ENCODE results near the gene SMPD1. TPM values are rescaled to one million over a fixed set of nuclear protein-coding genes. Genes with fewer than 3 reads are reported as not detected.

The SMPD1 gene
- 60.0 TPM for polyA plus RNA-seq (2013, experiment 1 of 2)
- polyA plus RNA-seq (2013, experiment 2 of 2): 61.3 TPM

DNA sequence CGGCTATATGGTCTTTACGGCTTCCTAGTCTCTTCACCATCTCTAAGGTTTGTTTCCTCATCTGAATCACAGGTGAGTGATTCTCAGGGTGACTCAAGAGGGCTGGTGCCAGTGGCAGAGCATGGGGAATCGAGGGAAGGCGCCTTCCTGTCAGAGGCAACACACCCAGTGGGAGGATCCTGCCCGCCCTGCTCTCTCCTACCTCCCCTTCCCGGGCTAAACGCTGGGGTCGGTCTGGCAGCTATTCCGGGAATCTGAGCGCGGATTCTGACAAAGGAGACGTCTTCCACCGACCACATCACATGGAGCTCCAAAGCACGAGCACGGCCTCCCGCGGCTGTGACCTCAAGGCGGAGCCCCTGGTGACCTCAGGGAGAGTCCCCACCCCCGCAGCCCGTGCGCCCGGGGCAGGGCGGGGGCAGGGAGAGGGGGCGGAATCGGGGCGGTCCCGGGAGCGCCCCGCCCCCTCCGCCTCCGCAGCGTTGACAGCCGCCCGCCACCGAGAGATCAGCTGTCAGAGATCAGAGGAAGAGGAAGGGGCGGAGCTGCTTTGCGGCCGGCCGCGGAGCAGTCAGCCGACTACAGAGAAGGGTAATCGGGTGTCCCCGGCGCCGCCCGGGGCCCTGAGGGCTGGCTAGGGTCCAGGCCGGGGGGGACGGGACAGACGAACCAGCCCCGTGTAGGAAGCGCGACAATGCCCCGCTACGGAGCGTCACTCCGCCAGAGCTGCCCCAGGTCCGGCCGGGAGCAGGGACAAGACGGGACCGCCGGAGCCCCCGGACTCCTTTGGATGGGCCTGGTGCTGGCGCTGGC, at the start of gene SMPD1:
SMPD1 (plus strand) TSS at position 570 of the 813 bp plus-strand sequence; CDS start at position 695, 125 bp downstream.
- peak within 1 kb of the TSS; percentile 65 for H4K91ac ChIP-seq (ENCODE audit: low read length)
- H3K4me1 ChIP-seq (ENCODE audit: control insufficient read depth, insufficient read depth, low read depth, low read length): peaks cover 15% of the 10 kb centered on the region
- H3K14ac ChIP-seq (ENCODE audit: low read length in 2 of 2): peak within 1 kb of the TSS in 1 of 2 experiments; percentile 78
- no peaks in the 10 kb centered on the region for H3K9me3 ChIP-seq (ENCODE audit: control insufficient read depth, low read length)
- peak within 1 kb of the TSS in 1 of 2 experiments; percentile 36 for H3K23ac ChIP-seq (ENCODE audit: low read length in 2 of 2)
- peak within 1 kb of the TSS; percentile 86 to 93 for H3K18ac ChIP-seq (ENCODE audit: low read depth in 1 of 2, low read length in 2 of 2)
- DNase-seq: peak; percentile 88
- H3K36me3 ChIP-seq (ENCODE audit: control insufficient read depth in 1 of 2, insufficient read depth in 2 of 2, low read depth in 1 of 2, low read length in 2 of 2): peaks cover 24 to 27% of the 10 kb centered on the region in 2 experiments
- H4K8ac ChIP-seq (ENCODE audit: low read length): peak within 1 kb of the TSS; percentile 73
- peak within 1 kb of the TSS; percentile 33 to 90 for H2BK12ac ChIP-seq (ENCODE audit: low read length in 2 of 2)
- H3K4ac ChIP-seq (ENCODE audit: low read depth in 1 of 2, low read length in 2 of 2): peak within 1 kb of the TSS; percentile 66 to 90
- peak within 1 kb of the TSS; percentile 70 for H2AK5ac ChIP-seq (ENCODE audit: low read length, severe bottlenecking)
- H2BK15ac ChIP-seq (ENCODE audit: low read depth, poor library complexity, severe bottlenecking): peak within 1 kb of the TSS; percentile 85
- peak within 1 kb of the TSS; percentile 81 for H2AFZ ChIP-seq (ENCODE audit: low read depth, low read length)
- peak within 1 kb of the TSS; percentile 69 for H2BK5ac ChIP-seq (ENCODE audit: low read depth, low read length, poor library complexity, severe bottlenecking)
- peak within 1 kb of the TSS; percentile 73 to 98 for H3K4me3 ChIP-seq (ENCODE audit: insufficient read depth in 1 of 2, low read depth in 1 of 2, low read length in 2 of 2)
- H3K27me3 ChIP-seq (ENCODE audit: control insufficient read depth in 1 of 2, insufficient read depth in 1 of 2, low read length in 2 of 2): no peaks in the 10 kb centered on the region
- H3K27ac ChIP-seq (ENCODE audit: low read length, poor library complexity, severe bottlenecking): peak within 1 kb of the TSS; percentile 82
- H3K4me2 ChIP-seq (ENCODE audit: low read length, poor library complexity, severe bottlenecking): peak within 1 kb of the TSS; percentile 87
- WGBS: 0% methylated on average over 57 of the region's 63 CpGs
- peak within 1 kb of the TSS; percentile 92 for H3K9ac ChIP-seq (ENCODE audit: low read length)
- H3K79me1 ChIP-seq (replicated peaks; ENCODE audit: low read length, poor library complexity, severe bottlenecking): peaks cover 12% of the 10 kb centered on the region
- no peak within 1 kb of the TSS for H2BK120ac ChIP-seq (ENCODE audit: low read depth, low read length)

DNA sequence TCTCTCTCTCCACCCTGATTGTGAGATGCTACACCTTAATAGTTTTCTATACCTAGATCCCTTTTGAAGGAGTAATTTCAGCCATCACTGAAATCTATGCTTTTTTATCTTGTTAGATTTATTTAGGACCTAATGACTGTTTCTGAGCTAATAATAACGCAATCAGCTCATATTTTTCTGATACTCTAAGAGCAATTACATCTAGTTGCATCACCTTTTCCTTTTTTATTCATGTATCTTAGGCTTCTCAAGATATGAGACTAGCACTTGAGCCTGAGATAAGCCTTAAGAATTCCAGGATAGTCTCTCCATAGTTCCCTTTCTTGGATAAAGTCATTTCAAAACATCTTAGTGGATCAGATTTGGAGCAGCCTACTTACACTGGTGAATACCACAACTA, 44.9 kb upstream of the SMPD1 start:
- no peak overlapping the region for H2BK15ac ChIP-seq (ENCODE audit: low read depth, poor library complexity, severe bottlenecking)
- no peak overlapping the region for H3K9ac ChIP-seq (ENCODE audit: low read length)
- H3K18ac ChIP-seq (ENCODE audit: low read depth in 1 of 2, low read length in 2 of 2): no peak overlapping the region
- WGBS: 100% methylated on average over 1 of the region's 1 CpG
- no peaks in the 10 kb centered on the region for H3K36me3 ChIP-seq (ENCODE audit: control insufficient read depth in 1 of 2, insufficient read depth in 2 of 2, low read depth in 1 of 2, low read length in 2 of 2)
- no peak overlapping the region for H4K8ac ChIP-seq (ENCODE audit: low read length)
- no peak overlapping the region for H3K14ac ChIP-seq (ENCODE audit: low read length in 2 of 2)
- no peak overlapping the region for H4K91ac ChIP-seq (ENCODE audit: low read length)
- no peaks in the 10 kb centered on the region for H3K9me3 ChIP-seq (ENCODE audit: control insufficient read depth, low read length)
- no peaks in the 10 kb centered on the region for H3K4me1 ChIP-seq (ENCODE audit: control insufficient read depth, insufficient read depth, low read depth, low read length)
- no peak overlapping the region for H3K4ac ChIP-seq (ENCODE audit: low read depth in 1 of 2, low read length in 2 of 2)
- H2AK5ac ChIP-seq (ENCODE audit: low read length, severe bottlenecking): no peak overlapping the region
- H2BK12ac ChIP-seq (ENCODE audit: low read length in 2 of 2): no peak overlapping the region
- no peak overlapping the region for H2AFZ ChIP-seq (ENCODE audit: low read depth, low read length)
- no peak overlapping the region for H3K4me2 ChIP-seq (ENCODE audit: low read length, poor library complexity, severe bottlenecking)
- no peak overlapping the region for H3K27ac ChIP-seq (ENCODE audit: low read length, poor library complexity, severe bottlenecking)
- no peaks in the 10 kb centered on the region for H3K79me1 ChIP-seq (replicated peaks; ENCODE audit: low read length, poor library complexity, severe bottlenecking)
- DNase-seq: no peak
- H2BK120ac ChIP-seq (ENCODE audit: low read depth, low read length): no peak overlapping the region
- H3K27me3 ChIP-seq (ENCODE audit: control insufficient read depth in 1 of 2, insufficient read depth in 1 of 2, low read length in 2 of 2): no peaks in the 10 kb centered on the region
- no peak overlapping the region for H3K23ac ChIP-seq (ENCODE audit: low read length in 2 of 2)
- H3K4me3 ChIP-seq (ENCODE audit: insufficient read depth in 1 of 2, low read depth in 1 of 2, low read length in 2 of 2): no peak overlapping the region
- no peak overlapping the region for H2BK5ac ChIP-seq (ENCODE audit: low read depth, low read length, poor library complexity, severe bottlenecking)

DNA sequence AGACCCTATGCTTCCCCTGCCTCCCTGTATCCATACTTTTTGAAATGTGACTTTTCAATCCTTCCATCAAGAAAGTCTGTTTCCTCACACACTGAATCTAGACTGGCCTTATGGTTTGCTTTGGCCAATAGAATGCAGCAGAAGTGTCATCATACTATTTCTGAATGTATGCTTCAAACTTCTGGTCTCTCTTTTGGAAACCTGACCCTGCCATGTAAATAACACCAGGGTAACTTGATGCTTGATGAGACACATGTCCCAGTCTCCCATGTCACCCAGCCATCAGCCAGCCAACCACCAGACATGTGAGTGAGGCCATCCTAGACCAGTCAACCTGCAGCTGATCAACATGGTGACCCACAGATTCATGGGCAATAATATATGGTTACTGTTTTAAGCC, 40.2 kb upstream of the SMPD1 start:
- no peak overlapping the region for H4K91ac ChIP-seq (ENCODE audit: low read length)
- no peak overlapping the region for H2BK120ac ChIP-seq (ENCODE audit: low read depth, low read length)
- no peak overlapping the region for H3K18ac ChIP-seq (ENCODE audit: low read depth in 1 of 2, low read length in 2 of 2)
- no peak overlapping the region for H2BK5ac ChIP-seq (ENCODE audit: low read depth, low read length, poor library complexity, severe bottlenecking)
- no peak overlapping the region for H4K8ac ChIP-seq (ENCODE audit: low read length)
- H2AFZ ChIP-seq (ENCODE audit: low read depth, low read length): no peak overlapping the region
- H3K4me3 ChIP-seq (ENCODE audit: insufficient read depth in 1 of 2, low read depth in 1 of 2, low read length in 2 of 2): no peak overlapping the region
- H3K27me3 ChIP-seq (ENCODE audit: control insufficient read depth in 1 of 2, insufficient read depth in 1 of 2, low read length in 2 of 2): no peaks in the 10 kb centered on the region
- no peak overlapping the region for H2AK5ac ChIP-seq (ENCODE audit: low read length, severe bottlenecking)
- no peaks in the 10 kb centered on the region for H3K9me3 ChIP-seq (ENCODE audit: control insufficient read depth, low read length)
- H3K4ac ChIP-seq (ENCODE audit: low read depth in 1 of 2, low read length in 2 of 2): no peak overlapping the region
- H3K27ac ChIP-seq (ENCODE audit: low read length, poor library complexity, severe bottlenecking): no peak overlapping the region
- H2BK15ac ChIP-seq (ENCODE audit: low read depth, poor library complexity, severe bottlenecking): no peak overlapping the region
- DNase-seq: no peak
- H3K9ac ChIP-seq (ENCODE audit: low read length): no peak overlapping the region
- H2BK12ac ChIP-seq (ENCODE audit: low read length in 2 of 2): no peak overlapping the region
- peaks cover 12% of the 10 kb centered on the region for H3K4me1 ChIP-seq (ENCODE audit: control insufficient read depth, insufficient read depth, low read depth, low read length)
- no peak overlapping the region for H3K14ac ChIP-seq (ENCODE audit: low read length in 2 of 2)
- no peak overlapping the region for H3K4me2 ChIP-seq (ENCODE audit: low read length, poor library complexity, severe bottlenecking)
- no peak overlapping the region for H3K23ac ChIP-seq (ENCODE audit: low read length in 2 of 2)
- no peaks in the 10 kb centered on the region for H3K79me1 ChIP-seq (replicated peaks; ENCODE audit: low read length, poor library complexity, severe bottlenecking)
- H3K36me3 ChIP-seq (ENCODE audit: control insufficient read depth in 1 of 2, insufficient read depth in 2 of 2, low read depth in 1 of 2, low read length in 2 of 2): no peaks in the 10 kb centered on the region

DNA sequence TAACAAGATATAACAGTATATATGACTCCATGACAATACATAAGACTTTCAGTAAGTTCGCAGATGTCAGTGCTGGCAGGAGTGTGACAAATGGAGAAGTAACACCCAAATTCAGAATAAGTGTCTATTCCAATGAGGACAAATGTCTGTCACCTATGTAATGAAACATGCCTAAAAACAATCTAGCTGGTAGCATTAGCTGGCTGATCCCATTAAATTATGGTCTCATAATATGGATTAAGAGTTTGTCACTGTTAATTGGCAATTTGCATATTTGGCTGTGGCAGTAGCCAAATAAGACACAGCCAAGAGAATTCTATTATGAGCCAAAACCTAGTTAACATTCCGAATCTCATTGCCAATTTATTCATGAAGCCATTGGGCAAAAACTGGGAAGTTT, 39.8 kb upstream of the SMPD1 start:
- Histone ChIP-seq H3K23ac (ENCODE audit: low read length in 2 of 2) (no peak overlapping the region), H3K27me3 (ENCODE audit: control insufficient read depth in 1 of 2, insufficient read depth in 1 of 2, low read length in 2 of 2) (no peaks in the 10 kb centered on the region), H3K14ac (ENCODE audit: low read length in 2 of 2) (no peak overlapping the region), H3K4me2 (ENCODE audit: low read length, poor library complexity, severe bottlenecking) (no peak overlapping the region), H2BK120ac (ENCODE audit: low read depth, low read length) (no peak overlapping the region), H2BK12ac (ENCODE audit: low read length in 2 of 2) (no peak overlapping the region), H3K4ac (ENCODE audit: low read depth in 1 of 2, low read length in 2 of 2) (no peak overlapping the region), H3K18ac (ENCODE audit: low read depth in 1 of 2, low read length in 2 of 2) (no peak overlapping the region), H3K9me3 (ENCODE audit: control insufficient read depth, low read length) (no peaks in the 10 kb centered on the region), H2AK5ac (ENCODE audit: low read length, severe bottlenecking) (no peak overlapping the region), H3K27ac (ENCODE audit: low read length, poor library complexity, severe bottlenecking) (no peak overlapping the region), H2AFZ (ENCODE audit: low read depth, low read length) (no peak overlapping the region), H4K91ac (ENCODE audit: low read length) (no peak overlapping the region), H3K79me1 (replicated peaks; ENCODE audit: low read length, poor library complexity, severe bottlenecking) (no peaks in the 10 kb centered on the region), H4K8ac (ENCODE audit: low read length) (no peak overlapping the region), H3K9ac (ENCODE audit: low read length) (no peak overlapping the region), H3K4me1 (ENCODE audit: control insufficient read depth, insufficient read depth, low read depth, low read length) (peaks cover 14% of the 10 kb centered on the region), H3K36me3 (ENCODE audit: control insufficient read depth in 1 of 2, insufficient read depth in 2 of 2, low read depth in 1 of 2, low read length in 2 of 2) (no peaks in the 10 kb centered on the region), H2BK15ac (ENCODE audit: low read depth, poor library complexity, severe bottlenecking) (no peak overlapping the region), H3K4me3 (ENCODE audit: insufficient read depth in 1 of 2, low read depth in 1 of 2, low read length in 2 of 2) (no peak overlapping the region), H2BK5ac (ENCODE audit: low read depth, low read length, poor library complexity, severe bottlenecking) (no peak overlapping the region)
- WGBS: 90% methylated on average over 1 of the region's 2 CpGs
- DNase-seq: no peak

Measured in mesenchymal stem cell (in vitro differentiated cells and primary cell).